SK-N-SH (cell line): ENCODE results near the gene SAA2. TPM values are rescaled to one million over a fixed set of nuclear protein-coding genes. Genes with fewer than 3 reads are reported as not detected.

ENCODE experiments used
- CTCF ChIA-PET: fragments of 300-600, 350-600 bp; formaldehyde crosslinking; extraction: SDS; loops from one replicate; lab custom pipeline; 2021; lab: Yijun Ruan, JAX
- POLR2A ChIA-PET: fragments of 350-600 bp; sonication (Branson Sonifier 250); formaldehyde crosslinking; extraction: SDS; loops from one replicate; lab custom pipeline; 2020; ENCODE audit warnings: antibody characterized with exemption, inconsistent platforms; lab: Yijun Ruan, JAX
- DNase-seq: peaks from one replicate; pipeline ENCODE4 v3.0.0; 2012
- H2AFZ ChIP-seq: fragments of 200-600 bp; sonication (generic); 2 replicates; pipeline ENCODE4 v1.8.1; 2016; ENCODE audit warnings: antibody characterized with exemption, mild to moderate bottlenecking, low read depth
- H3F3A ChIP-seq: fragments of 200-600 bp; sonication (generic); replicated peaks from 2 replicates; pipeline ENCODE3; 2016; ENCODE audit warnings: antibody characterized with exemption, mild to moderate bottlenecking; ENCODE audit not compliant: insufficient read depth
- H3K27ac ChIP-seq, 2 experiments: fragments of 200-500 bp in 1 of 2; fragments of 200-600 bp in 1 of 2; sonication (Bioruptor generic) in 1 of 2; sonication (generic), shearing (Covaris generic) in 1 of 2; 2 replicates each; pipeline versions ENCODE4 v1.5.1 to v1.6.1; 2014 to 2016; ENCODE audit warnings: low read depth in 2 of 2, inconsistent platforms in 1 of 2, low read length in 1 of 2, mild to moderate bottlenecking in 1 of 2, mixed read lengths in 1 of 2
- H3K27me3 ChIP-seq: fragments of 200-600 bp; sonication (generic), shearing (Covaris generic); 2 replicates; pipeline ENCODE4 v1.6.1; 2016; ENCODE audit warnings: mixed run types; ENCODE audit not compliant: insufficient read depth
- H3K36me3 ChIP-seq, 2 experiments: fragments of 200-500 bp in 1 of 2; fragments of 200-600 bp in 1 of 2; sonication (Bioruptor generic) in 1 of 2; sonication (generic) in 1 of 2; replicated peaks in 1 of 2; 2 replicates each; pipeline versions ENCODE3 to v1.5.1; 2014 to 2016; ENCODE audit warnings: low read length in 1 of 2, mild to moderate bottlenecking in 1 of 2; ENCODE audit not compliant: insufficient read depth in 2 of 2, control insufficient read depth in 1 of 2
- H3K4me1 ChIP-seq, 2 experiments: fragments of 200-500 bp in 1 of 2; fragments of 200-600 bp in 1 of 2; sonication (Bioruptor generic) in 1 of 2; sonication (generic), shearing (Covaris generic) in 1 of 2; 2 replicates each; pipeline versions ENCODE4 v1.5.1 to v1.6.1; 2014 to 2016; ENCODE audit warnings: low read depth in 1 of 2, low read length in 1 of 2, mixed run types in 1 of 2; ENCODE audit not compliant: insufficient read depth in 2 of 2, control insufficient read depth in 1 of 2
- H3K4me2 ChIP-seq: fragments of 200-600 bp; sonication (generic), shearing (Covaris generic); 2 replicates; pipeline ENCODE4 v1.6.1; 2017; ENCODE audit warnings: mixed run types
- H3K4me3 ChIP-seq, 2 experiments: fragments of 200-500 bp in 1 of 2; fragments of 200-600 bp in 1 of 2; sonication (Bioruptor generic) in 1 of 2; sonication (generic), shearing (Covaris generic) in 1 of 2; 2 replicates each; pipeline versions ENCODE4 v1.5.1 to v1.8.1; 2014 to 2016; ENCODE audit warnings: low read depth in 2 of 2, inconsistent platforms in 1 of 2, low read length in 1 of 2, mild to moderate bottlenecking in 1 of 2, mixed read lengths in 1 of 2, moderate library complexity in 1 of 2
- H3K79me2 ChIP-seq: fragments of 200-600 bp; sonication (generic); 2 replicates; pipeline ENCODE4 v1.8.1; 2017; ENCODE audit warnings: mild to moderate bottlenecking; ENCODE audit not compliant: insufficient read depth
- H3K9ac ChIP-seq: fragments of 200-600 bp; sonication (generic); 2 replicates; pipeline ENCODE4 v1.6.1; 2017; ENCODE audit warnings: mixed run types
- H3K9me2 ChIP-seq: fragments of 200-600 bp; sonication (generic); 2 replicates; pipeline ENCODE4 v1.6.1; 2017; ENCODE audit warnings: mixed run types
- H3K9me3 ChIP-seq: fragments of 200-600 bp; sonication (generic); 2 replicates; pipeline ENCODE4 v1.6.1; 2017; ENCODE audit warnings: mixed run types, mild to moderate bottlenecking, moderate library complexity
- H4K20me1 ChIP-seq: fragments of 200-600 bp; sonication (generic); 2 replicates; pipeline ENCODE4 v1.6.1; 2017; ENCODE audit warnings: mild to moderate bottlenecking, mixed run types; ENCODE audit not compliant: insufficient read depth
- CHD2 ChIP-seq: fragments of 150-350 bp; IDR thresholded peaks from 2 replicates; pipeline ENCODE4 v1.6.1; 2018; ENCODE audit warnings: low read length; ENCODE audit not compliant: partially characterized antibody
- ELF1 ChIP-seq: IDR thresholded peaks from 2 replicates; pipeline ENCODE4 v1.4.0; 2012
- FOXJ3 ChIP-seq: sonication (generic); formaldehyde crosslinking; IDR thresholded peaks from 2 replicates; pipeline ENCODE4 v1.5.1; 2020; ENCODE audit warnings: mild to moderate bottlenecking, missing genetic modification reagents
- GABPA ChIP-seq: IDR thresholded peaks from 2 replicates; pipeline ENCODE4 v1.4.0; 2012; ENCODE audit warnings: low read depth, mild to moderate bottlenecking
- GATA2 ChIP-seq: sonication (generic); formaldehyde crosslinking; IDR thresholded peaks from 2 replicates; pipeline ENCODE4 v1.5.0; 2020; ENCODE audit warnings: mild to moderate bottlenecking, missing genetic modification reagents
- IRF3 ChIP-seq: fragments of 150-350 bp; IDR thresholded peaks from 2 replicates; pipeline ENCODE4 v1.6.1; 2016; ENCODE audit warnings: mild to moderate bottlenecking, low read depth, low read length
- JUND ChIP-seq: IDR thresholded peaks from 2 replicates; pipeline ENCODE4 v1.4.0; 2012
- MAX ChIP-seq: IDR thresholded peaks from 2 replicates; pipeline ENCODE4 v1.4.0; 2012; ENCODE audit warnings: low read depth
- NFIC ChIP-seq: IDR thresholded peaks from 2 replicates; pipeline ENCODE4 v1.4.0; 2012; ENCODE audit warnings: borderline replicate concordance
- PBX3 ChIP-seq: IDR thresholded peaks from 2 replicates; pipeline ENCODE4; 2012
- POLR2AphosphoS5 ChIP-seq: IDR thresholded peaks from 2 replicates; pipeline ENCODE4 v1.6.1; 2012; ENCODE audit warnings: low read depth, low read length
- RAD21 ChIP-seq: IDR thresholded peaks from 2 replicates; pipeline ENCODE4 v1.6.1; 2012; ENCODE audit warnings: mild to moderate bottlenecking, low read length
- REST ChIP-seq: IDR thresholded peaks from 2 replicates; pipeline ENCODE4 v1.6.1; 2012; ENCODE audit warnings: mild to moderate bottlenecking, low read depth, low read length, moderate library complexity
- RFX5 ChIP-seq: IDR thresholded peaks from 2 replicates; pipeline ENCODE4 v1.6.1; 2012; ENCODE audit warnings: mild to moderate bottlenecking, improper control_type of control experiment, low read length
- RXRA ChIP-seq: IDR thresholded peaks from 2 replicates; pipeline ENCODE4 v1.4.0; 2012; ENCODE audit warnings: low read depth, mild to moderate bottlenecking, borderline replicate concordance
- TAF1 ChIP-seq: IDR thresholded peaks from 2 replicates; pipeline ENCODE4 v1.6.1; 2012; ENCODE audit warnings: low read depth, mild to moderate bottlenecking, low read length, moderate library complexity, borderline replicate concordance
- USF1 ChIP-seq: IDR thresholded peaks from 2 replicates; pipeline ENCODE4 v1.4.0; 2012; ENCODE audit warnings: low read depth, borderline replicate concordance
- WGBS: methylation state at CpG from one replicate; pipeline ENCODE4 v1.1.6; 2017; ENCODE audit warnings: low lambda C conversion rate; 5-methylcytosine and 5-hydroxymethylcytosine counted together
- polyA plus RNA-seq, 3 experiments: library from polyadenylated mRNA; depleted of rRNA; stranded (reverse); fragments of >200 nt; gene quantifications; 2 replicates each; pipeline ENCODE4 v1.2.3, GENCODE V29; 2012

Gene SAA2
- polyA plus RNA-seq, 1 of the 3 experiments (the other 2 are of a cell fraction): not detected

- Histone ChIP-seq H4K20me1 (no peaks in the 10 kb centered on the region), H3K4me2 (no peak overlapping the region), H3K27me3 (no peaks in the 10 kb centered on the region), H3K4me3 (no peak overlapping the region)
- POLR2A ChIA-PET: no interaction called here
- no peak for TF ChIP-seq RAD21
- no peak for TF ChIP-seq TAF1
- no peak for TF ChIP-seq RXRA
- no peak for TF ChIP-seq NFIC
- TF ChIP-seq MAX: no peak
- TF ChIP-seq GABPA: no peak
- no peak for TF ChIP-seq CHD2
- TF ChIP-seq, all 33 proteins: peak for 0
- CTCF ChIA-PET: no interaction called here
- Histone ChIP-seq H3K9me3 (no peaks in the 10 kb centered on the region), H3K36me3 (peaks cover 46 to 55% of the 10 kb centered on the region in 2 experiments), H3K4me1 (no peaks in the 10 kb centered on the region), H3F3A (peaks cover 7% of the 10 kb centered on the region), H3K27ac (no peak overlapping the region), H2AFZ (no peak overlapping the region), H3K79me2 (no peaks in the 10 kb centered on the region), H3K9ac (no peak overlapping the region), H3K9me2 (no peaks in the 10 kb centered on the region)
- DNase-seq: no peak
- 93% methylated on average over 4 of the region's 4 CpGs for WGBS
These were observed 32.1 kb upstream of the SAA2 start for GRCh38 chr11:18280438-18281045.

- H3K9me3 ChIP-seq: no peaks in the 10 kb centered on the region
- no peak for DNase-seq
- no peaks in the 10 kb centered on the region for H4K20me1 ChIP-seq
- no peak overlapping the region for H2AFZ ChIP-seq
- no peaks in the 10 kb centered on the region for H3K79me2 ChIP-seq
- no peaks in the 10 kb centered on the region for H3K27me3 ChIP-seq
- H3K9ac ChIP-seq: no peak overlapping the region
- peaks cover 24 to 31% of the 10 kb centered on the region in 2 experiments for H3K36me3 ChIP-seq
- peaks cover 4% of the 10 kb centered on the region for H3F3A ChIP-seq
- H3K9me2 ChIP-seq: no peaks in the 10 kb centered on the region
- WGBS: 94% methylated on average over 5 of the region's 5 CpGs
- H3K4me2 ChIP-seq: no peak overlapping the region
- CTCF ChIA-PET: interaction anchor here (1.1 to 1.2 kb wide), 2 partner anchors 162 kb away, joined by 3 read pairs; no protein-coding TSS in a partner anchor
- POLR2A ChIA-PET: no interaction called here
- H3K27ac ChIP-seq: no peak overlapping the region
- TF ChIP-seq RFX5: no peak
- TF ChIP-seq USF1: no peak
- no peak for TF ChIP-seq REST
- no peak for TF ChIP-seq GATA2 (CRISPR knock-in tag)
- TF ChIP-seq JUND: no peak
- no peak for TF ChIP-seq TAF1
- no peak for TF ChIP-seq PBX3
- TF ChIP-seq FOXJ3 (CRISPR knock-in tag): no peak
- TF ChIP-seq GABPA: no peak
- TF ChIP-seq POLR2AphosphoS5: no peak
- no peak for TF ChIP-seq IRF3
- TF ChIP-seq ELF1: no peak
- H3K4me1 ChIP-seq: no peaks in the 10 kb centered on the region
- no peak overlapping the region for H3K4me3 ChIP-seq
These were observed 29.2 kb upstream of the SAA2 start for GRCh38 chr11:18277565-18278271.
